ENCODE results near the gene ATP2A3.
"Not testable (repeated sequence)": the region's sequence is repeated elsewhere in the genome, so short reads cannot be mapped to it uniquely, and the experiment has no call there.

Gene ATP2A3

DNA sequence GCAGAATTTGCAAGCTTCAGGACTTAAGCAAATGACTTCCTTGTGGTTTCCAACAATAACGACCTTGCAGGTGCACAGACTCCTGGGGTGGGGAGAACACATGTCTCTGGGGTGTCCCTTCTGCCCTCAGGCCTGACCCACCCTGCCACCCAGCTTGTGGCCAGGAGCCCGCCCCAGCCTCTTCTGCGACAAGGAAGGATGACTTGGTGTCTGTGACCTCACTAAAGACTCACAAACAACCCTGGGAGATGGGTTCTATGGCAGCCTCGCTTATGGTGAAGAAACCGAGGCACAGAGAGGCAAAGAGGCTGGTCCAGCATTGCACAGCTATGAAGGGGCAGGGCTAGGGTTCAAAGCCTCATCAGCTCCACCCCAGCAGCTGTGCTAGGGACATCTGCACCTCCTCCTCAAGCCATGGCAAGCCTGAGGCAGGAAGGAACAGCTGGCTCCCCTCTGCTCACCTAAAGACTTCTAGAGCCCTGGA is 2.6 kb downstream of the ATP2A3 start:
- intact Hi-C loops (cut with DNase I) = no loop called here
- peak in 1 of 42 donors; percentile 34 for DNase-seq

DNA sequence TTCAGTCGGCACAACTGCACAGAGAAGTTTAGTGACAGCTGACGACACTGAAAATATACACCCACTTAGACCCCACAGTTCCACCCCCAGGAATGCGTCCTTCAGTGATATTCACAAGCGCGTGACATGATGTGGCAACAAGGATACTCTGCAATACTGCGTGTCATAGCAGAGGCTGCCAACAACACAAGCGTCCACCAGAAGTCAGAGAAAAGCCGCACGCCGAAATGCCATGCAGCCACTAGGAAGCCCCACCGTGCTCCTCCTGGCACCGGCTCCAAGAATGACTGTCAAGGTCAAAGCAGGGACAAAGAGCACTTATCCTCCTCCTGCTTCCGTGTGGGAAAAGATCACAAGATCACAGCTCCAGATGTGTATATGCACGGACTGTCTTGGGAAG is 3.5 kb downstream of the ATP2A3 start:
- intact Hi-C loops (cut with DNase I) = no loop called here
- peak in 9 of 42 donors; percentile 17 to 46 (median 26) for DNase-seq

DNA sequence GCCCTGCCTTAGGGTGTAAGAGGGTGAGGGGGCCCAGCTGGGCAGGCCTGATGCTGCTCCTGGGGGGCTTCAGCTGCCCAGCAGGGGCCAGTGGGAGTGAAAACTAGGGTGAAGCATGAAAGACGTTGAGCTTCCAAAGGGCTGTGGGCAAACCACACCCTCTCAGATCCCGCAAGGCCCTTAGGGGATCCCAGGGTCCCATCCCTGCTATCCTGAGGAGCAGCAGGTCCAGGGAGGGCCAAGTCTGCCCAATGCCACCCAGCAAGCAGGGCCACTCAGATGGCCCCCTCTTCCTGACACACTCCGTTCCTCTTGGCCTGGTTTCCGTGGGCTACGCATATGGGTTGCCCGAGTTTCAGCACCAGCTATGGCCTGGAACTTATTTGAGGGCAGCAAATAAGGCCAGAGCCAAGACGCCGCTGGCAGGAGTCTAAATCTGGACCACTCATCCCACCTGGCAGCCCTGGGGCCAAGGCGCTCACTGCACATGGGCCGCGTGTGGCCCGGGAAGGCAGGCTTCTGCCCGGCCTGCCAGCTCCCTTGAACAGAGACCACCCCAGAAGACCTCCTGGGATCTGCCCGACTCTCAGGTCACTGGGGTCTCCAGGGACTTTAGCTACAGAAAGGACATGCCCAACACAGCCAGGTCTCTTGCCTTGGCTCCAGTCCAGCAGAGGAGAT is 4.2 kb downstream of the ATP2A3 start:
- no peak for DNase-seq
- intact Hi-C loops (cut with DNase I) = no loop called here

DNA sequence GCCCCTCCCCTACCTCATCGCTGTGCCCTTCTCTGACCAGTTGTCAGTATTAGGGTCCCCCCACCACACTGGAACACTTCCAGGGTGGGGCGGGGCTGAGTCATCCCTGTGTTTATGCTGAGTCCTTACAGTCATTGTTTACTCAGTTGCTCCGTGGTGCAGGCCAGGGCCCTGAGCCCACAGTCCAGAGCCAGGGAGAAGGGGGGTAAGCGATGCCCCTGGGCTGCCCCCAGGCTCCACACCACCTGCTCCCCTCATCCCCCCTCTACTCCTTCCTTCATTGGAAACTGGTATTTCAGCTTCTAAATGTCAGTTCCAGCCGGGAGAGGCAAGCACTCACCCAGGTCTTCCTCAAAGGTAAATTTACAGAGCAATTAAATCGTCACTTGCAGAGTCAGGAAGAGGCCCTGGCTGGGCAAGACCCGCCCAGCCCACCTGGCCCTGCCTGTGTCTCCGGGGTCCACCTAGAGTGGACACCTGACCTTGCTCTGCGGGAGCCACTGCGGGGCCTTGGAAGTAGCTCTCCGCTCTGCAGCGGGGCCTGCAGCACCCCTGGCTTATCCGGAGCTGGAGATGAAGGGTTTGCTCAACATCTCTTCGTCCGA is 4.8 kb downstream of the ATP2A3 start:
- intact Hi-C loops (cut with DNase I) = no loop called here
- no peak for DNase-seq

DNA sequence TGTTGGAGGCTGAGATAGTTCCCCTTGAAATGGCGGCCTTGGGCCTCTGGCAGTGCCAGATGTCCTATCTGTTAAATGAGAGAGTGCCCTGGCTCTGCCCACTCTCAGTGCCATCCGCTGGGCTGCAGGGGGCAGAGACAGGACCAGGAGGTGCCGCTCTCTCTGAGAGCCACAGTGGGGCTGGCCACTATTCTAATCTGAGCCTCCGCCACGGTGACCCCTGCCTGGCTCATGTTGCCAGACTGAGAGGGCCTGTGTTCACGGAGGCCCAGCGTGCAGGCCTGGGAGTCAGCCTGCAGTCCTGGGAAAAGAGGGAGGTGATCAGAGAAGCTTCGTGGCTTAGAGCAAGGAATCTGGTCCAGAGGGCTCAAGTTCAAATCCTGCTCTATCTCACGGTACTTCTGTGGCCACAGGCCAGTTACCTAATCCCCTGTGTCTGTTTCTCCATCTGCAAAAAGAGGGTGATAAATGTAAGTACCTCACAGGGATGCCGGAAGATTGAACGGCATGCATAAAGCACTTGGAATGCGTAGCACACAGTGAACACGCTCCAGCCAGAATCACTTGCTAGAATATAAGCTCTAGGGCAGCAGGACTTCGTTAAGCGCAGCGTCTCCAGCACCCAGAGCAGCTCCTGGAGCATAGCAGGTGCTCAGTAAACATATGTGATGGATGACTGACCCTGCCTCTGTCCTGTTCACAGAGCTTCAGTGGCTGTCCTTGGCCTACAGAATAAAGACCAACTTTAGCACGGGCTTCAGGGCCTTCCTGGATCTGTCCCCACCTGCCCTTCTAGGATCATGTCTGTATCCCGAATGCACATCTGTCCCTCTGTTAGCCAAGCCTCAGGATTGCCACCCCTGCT is 6.3 kb downstream of the ATP2A3 start:
- DNase-seq = no peak
- intact Hi-C loops (cut with DNase I) = no loop called here

DNA sequence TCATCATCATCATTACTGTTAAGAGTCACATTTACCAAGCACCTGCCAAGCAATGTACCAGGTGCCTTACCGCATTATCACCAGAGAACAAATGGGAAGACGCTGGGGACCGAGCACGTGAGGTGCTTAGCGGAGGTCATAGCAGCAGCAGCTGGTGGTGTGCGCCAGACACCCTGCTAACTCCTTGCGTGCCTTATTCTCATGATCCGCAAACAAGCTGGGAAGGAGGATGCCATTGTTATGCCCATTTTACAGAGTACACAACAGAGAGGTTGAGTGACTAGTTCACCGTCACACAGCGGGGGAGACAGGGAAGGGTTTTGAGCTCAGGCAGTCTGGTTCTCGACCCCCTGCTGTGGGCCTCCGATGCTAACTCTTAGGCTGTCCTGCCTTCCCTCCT is 7.3 kb downstream of the ATP2A3 start:
- intact Hi-C loops (cut with DNase I) = no loop called here
- no peak for DNase-seq

DNA sequence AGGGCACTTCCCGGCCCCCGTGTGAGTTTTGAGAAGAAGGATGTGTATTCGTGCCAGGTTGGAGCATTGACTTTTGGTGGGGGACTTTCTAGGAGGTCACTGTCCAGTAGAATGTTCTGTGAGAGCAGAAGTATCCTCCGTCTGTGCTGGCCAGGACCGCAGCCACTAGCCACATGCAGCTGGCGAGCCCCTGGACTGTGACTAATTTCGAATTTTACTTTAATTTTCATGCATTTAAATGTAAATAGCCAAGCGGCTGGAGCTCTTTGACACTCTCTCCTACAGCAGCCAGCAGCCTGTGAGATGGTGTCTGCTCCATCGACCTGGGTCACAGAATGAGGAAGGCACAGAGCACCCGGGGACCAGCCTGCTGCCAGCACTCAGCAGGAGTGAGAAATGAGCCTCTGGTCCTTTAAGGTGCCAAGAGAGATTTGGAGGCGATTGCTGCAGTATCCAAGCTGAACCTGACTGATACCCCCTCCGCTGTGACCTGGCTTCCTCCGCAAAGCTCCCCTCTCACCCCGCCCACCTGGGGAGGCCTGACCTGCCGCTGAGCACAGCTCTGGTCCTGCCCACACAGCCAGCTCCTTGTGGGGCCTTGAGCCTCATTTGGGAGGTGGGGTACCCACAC is 7.8 kb downstream of the ATP2A3 start:
- DNase-seq = no peak
- intact Hi-C loops (cut with DNase I) = no loop called here

DNA sequence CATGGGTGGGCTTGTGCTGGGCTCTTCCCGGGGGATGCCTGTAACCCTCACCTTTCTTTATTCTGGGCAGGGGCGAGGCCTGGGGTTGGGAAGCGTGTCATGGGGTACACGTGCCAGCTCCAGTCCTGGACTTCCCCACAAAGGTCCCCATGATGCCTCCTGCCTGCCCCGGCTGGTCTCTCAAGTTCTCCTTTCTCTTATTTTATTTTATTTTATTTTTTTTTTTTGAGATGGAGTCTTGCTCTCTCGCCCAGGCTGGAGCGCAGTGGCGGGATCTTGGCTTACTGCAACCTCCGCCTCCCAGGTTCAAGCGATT is 8.6 kb downstream of the ATP2A3 start:
- intact Hi-C loops (cut with DNase I) = no loop called here
- DNase-seq = no peak

DNA sequence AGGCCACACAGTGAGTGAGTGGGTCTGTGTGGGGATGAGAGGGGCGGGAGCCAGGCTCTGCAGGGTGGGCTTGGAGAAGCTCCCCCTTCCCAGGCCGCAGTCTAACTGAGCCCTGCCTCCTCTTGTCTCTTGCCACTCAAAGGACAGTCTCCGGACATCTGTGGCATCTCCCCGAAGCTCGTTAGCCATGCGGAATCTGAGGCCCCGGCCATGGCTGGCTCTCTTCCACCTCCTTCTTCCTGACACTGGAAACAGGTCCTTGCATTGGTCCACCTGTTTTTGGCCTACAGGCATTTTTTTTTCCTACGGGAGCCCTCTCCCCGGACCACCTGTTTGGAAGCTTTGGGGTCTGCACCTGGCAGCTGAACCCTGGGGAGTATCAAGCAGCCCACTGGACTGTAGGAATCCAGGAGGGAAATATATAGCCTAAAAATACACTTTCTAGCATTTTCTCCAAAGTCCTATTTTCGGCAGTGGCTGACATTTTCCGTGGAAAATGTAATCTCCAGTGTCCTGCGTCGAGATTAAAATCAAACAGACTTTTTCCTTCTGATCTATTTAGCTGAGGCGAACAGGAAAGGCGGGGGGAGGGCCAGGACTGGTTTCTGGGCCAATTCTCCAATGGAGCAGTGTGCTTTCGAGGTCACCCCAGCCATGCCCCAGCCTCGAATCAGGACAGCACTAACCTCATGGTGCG is 9.1 kb downstream of the ATP2A3 start:
- DNase-seq = no peak
- intact Hi-C loops (cut with DNase I) = no loop called here

DNA sequence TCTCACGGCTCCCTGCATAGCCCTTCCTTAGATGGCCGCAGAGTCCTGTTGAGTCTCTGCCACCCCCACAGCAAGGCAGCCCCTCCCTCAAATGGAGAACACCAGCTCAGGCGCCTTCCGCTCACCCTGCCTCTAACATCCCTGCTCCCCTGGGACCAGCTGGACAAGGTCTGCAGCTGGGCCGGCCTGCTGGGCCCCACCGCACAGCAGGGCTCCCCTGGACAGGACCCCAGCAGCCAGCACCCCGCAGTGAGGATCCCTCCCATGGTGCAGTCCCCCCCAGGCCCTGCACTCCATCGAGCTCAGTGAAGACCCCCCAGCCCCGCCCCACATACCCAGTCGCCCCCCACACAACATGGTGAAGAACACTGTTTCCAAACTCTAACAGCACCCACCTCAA is 10.2 kb downstream of the ATP2A3 start:
- no peak for DNase-seq
- intact Hi-C loops (cut with DNase I) = no loop called here

DNA sequence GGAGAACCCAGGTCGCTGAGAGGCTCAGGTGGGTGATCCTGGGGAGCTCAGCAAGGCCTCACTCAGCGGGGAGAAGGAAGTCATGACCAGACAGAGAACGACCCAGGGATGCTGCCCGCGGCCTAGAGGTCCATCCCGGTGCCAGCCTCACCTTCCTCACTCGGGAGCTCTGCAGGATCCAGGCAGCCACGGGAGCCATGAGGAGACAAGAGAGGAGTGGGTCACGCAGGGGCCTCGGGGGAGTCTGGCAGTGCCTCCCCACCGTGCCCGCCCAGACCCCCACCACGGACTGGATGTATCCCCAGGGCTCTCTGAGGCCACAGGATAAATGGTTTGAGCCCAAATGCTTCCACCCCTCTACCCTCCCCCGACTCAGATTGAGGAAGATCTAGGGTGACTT is 10.7 kb downstream of the ATP2A3 start:
- no peak for DNase-seq
- intact Hi-C loops (cut with DNase I) = no loop called here

DNA sequence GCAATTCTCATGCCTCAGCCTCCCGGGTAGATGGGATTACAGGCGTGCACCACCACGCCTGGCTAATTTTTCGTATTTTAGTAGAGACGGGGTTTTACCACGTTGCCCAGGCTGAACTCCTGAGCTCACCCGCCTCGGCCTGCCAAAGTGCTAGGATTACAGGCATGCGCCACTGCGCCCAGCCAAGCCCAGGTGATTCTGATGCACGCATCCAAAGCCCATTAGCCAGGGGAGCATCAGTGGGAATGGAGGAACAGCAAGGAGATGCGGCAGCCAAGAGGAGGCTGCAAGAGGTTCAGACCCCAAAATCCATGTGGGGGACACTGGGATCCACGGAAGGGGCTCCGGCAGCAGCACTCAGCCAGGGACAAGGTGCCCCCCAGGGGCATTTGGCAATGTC is 12.1 kb downstream of the ATP2A3 start:
- no peak for DNase-seq
- intact Hi-C loops (cut with DNase I) = no loop called here

DNA sequence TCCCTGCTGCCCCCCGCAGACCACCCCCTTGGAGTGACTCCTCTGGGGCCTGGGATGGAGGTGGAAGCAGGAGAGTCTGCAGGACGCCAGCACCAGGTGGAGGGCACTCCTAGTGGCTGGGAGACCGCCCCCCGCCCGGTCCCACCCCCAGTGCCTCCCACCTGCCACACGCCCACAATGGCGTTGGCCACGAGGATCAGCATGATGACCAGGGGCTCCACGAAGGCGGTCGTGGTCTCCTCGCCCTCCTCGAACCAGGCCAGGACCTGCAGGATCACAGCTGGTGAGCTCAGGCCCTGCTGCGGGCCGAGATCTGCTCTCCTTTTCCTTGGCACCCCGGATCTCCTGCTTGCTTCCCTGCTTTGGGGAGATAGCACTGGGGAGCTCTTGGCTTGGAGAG is 12.8 kb downstream of the ATP2A3 start:
- DNase-seq = no peak
- intact Hi-C loops (cut with DNase I) = no loop called here

DNA sequence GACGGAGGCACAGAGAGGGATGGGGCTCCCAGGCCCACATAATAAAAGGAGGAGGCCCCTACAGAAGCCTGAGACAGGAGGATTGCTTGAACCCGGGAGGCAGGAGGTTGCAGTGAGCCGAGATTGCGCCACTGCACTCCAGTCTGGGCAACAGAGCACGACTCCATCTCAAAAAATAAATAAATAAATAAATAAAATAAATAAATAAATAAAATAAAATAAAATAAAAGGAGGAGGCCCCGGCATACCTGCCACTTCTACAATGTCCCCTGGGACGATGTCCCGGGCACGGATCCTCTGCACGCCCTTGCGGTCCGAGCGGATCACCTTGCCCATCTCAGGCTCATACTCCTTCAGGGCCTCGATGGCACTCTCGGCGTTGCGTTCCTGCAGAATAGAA is 13.2 kb downstream of the ATP2A3 start:
- no peak for DNase-seq
- intact Hi-C loops (cut with DNase I) = no loop called here

DNA sequence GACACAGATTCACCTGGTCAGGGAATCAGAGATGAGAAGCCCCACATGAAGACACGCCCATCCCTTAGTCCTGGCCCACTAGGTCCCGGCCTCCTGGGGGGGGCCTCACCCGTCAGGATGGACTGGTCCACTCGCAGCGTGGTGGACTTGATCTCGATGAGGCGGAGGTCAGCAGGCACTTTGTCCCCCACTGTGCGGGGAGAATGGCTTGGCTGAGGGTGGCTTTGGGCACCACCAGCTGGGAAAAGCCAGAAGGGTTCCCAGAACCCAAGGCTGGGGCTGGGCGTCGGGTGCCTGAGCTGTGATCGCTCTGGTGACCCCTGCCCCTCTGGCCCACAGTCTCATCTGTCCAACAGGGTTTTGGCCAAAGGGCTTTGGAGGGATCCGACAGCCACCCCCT is 13.7 kb downstream of the ATP2A3 start:
- intact Hi-C loops (cut with DNase I) = no loop called here
- no peak for DNase-seq

DNA sequence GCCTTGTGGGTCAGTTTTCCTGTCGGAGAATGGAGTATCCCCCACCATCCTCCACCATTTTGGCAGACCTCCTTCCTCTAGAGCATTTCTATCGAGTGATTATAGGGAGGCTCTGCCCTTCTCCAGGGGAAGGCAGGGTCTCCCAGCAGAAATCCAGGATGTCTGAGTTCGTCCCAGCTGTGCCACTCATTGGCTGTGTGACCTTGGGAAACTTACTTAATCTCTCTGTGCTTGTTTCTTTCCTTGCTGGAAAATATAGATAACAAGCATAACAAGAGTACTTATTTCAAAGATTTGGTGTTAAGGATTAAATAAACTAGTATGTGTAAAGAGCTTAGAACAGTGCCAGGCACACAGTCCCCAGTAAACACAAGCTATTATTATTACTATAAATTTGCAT is 14.8 kb downstream of the ATP2A3 start:
- DNase-seq = no peak
- intact Hi-C loops (cut with DNase I) = no loop called here

DNA sequence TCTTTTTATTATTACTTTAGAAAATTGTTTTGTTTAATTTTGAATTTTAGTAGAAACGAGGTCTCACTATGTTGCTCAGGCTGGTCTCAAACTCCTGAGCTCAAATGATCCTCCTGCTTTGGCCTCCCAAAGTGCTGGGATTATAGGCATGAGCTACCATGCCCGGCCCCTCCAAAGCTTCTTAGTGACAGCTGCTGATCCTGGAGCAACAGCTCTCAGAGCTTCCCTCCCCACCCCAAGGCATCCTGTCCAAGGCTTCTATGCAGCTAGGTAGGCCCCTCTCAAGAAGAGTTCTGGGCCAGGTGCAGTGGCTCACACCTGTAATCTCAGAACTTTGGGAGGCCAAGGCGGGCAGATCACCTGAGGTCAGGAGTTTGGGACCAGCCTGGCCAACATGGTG is 15.7 kb downstream of the ATP2A3 start:
- DNase-seq; intact Hi-C loops (cut with DNase I): not testable (repeated sequence)

DNA sequence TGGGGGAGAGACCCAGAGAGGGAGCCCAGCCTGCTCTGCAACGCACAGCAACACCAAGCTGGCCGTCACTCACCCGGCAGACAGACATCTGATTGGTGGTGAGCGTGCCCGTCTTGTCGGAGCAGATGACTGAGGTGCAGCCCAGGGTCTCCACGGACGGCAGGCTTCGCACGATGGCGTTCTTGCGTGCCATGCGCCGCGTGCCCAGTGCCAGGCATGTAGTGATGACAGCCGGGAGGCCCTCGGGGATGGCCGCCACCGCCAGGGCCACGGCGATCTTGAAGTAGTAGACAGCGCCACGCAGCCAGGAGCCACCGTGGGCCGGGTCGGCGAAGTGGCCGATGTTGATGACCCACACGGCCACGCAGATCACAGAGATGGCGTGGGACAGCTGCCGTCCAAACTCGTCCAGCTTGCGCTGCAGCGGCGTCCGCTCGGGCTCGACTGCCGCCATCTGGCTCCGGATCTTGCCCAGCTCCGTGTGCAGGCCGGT is 16.9 kb downstream of the ATP2A3 start:
- DNase-seq = no peak
- intact Hi-C loops (cut with DNase I) = no loop called here

DNA sequence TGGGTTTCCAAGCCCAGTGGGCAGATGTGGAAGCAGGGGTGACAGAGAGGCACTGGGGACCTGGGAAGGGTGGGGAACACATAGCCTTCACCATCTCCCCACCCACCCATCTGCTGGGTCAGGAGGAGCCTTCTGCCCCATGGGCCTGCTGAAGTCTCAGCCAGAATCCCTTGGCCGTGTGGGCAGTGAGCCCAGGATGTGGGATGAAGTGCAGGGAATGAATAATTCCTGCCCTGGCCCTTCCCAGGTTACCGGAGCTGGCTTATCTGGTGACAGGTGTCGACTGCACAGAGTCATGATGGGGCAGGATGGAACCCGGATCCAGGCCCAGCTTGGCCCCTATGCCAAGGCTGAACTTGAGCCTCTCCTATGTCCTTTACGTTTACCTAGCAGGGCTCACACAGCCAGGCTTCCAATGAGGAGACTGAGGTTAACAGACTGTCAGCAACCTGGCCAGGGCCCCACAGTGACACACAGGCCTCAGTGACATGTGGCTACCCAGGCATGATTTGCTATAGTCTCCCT is 17.5 kb downstream of the ATP2A3 start:
- intact Hi-C loops (cut with DNase I) = no loop called here
- DNase-seq = no peak

Measured in head of caudate nucleus (tissue), 42 donors.